A204.1 (cell line): Measurements from ENCODE around the gene MVB12B.

Source experiments
- FAIRE-seq: peaks from 2 replicates; lab custom pipeline; 2012; peaks lifted over from hg19 to GRCh38; lab: Jason Lieb, UNC

MVB12B gene

GRCh38 chr9:126304207-126304970 lies 22.2 kb upstream of the MVB12B start:
- no peak for FAIRE-seq

- FAIRE-seq: no peak
These were observed 21.7 kb upstream of the MVB12B start for GRCh38 chr9:126304971-126305320.

- FAIRE-seq: no peak
These were observed 20.5 kb upstream of the MVB12B start for GRCh38 chr9:126306071-126306647.

- no peak for FAIRE-seq
These were observed 19.1 kb upstream of the MVB12B start for GRCh38 chr9:126307322-126308061.

GRCh38 chr9:126309427-126310189 lies 17.0 kb upstream of the MVB12B start:
- no peak for FAIRE-seq

- FAIRE-seq: no peak
These were observed 13.8 kb upstream of the MVB12B start for GRCh38 chr9:126312584-126313551.

- no peak for FAIRE-seq
These were observed 10.5 kb upstream of the MVB12B start for GRCh38 chr9:126316085-126316655.

GRCh38 chr9:126317513-126317912 lies 9.1 kb upstream of the MVB12B start:
- no peak for FAIRE-seq

- FAIRE-seq: no peak
These were observed 7.8 kb upstream of the MVB12B start for GRCh38 chr9:126318858-126319257.

GRCh38 chr9:126319671-126320070 lies 7.0 kb upstream of the MVB12B start:
- FAIRE-seq: no peak

- FAIRE-seq: no peak
These were observed 6.3 kb upstream of the MVB12B start for GRCh38 chr9:126320158-126320922.

GRCh38 chr9:126321742-126322141 lies 4.9 kb upstream of the MVB12B start:
- no peak for FAIRE-seq

GRCh38 chr9:126325821-126326220 lies 808 bp upstream of the MVB12B start:
- no peak for FAIRE-seq

- FAIRE-seq: no peak
These were observed 531 bp downstream of the MVB12B start for GRCh38 chr9:126327006-126327713.

- no peak for FAIRE-seq
These were observed 1.1 kb downstream of the MVB12B start for GRCh38 chr9:126327714-126328185.

- no peak for FAIRE-seq
These were observed 1.8 kb downstream of the MVB12B start for GRCh38 chr9:126328407-126328806.

GRCh38 chr9:126329476-126330275 lies 3.0 kb downstream of the MVB12B start:
- no peak for FAIRE-seq

- FAIRE-seq: no peak
These were observed 3.9 kb downstream of the MVB12B start for GRCh38 chr9:126330536-126330935.
